Hepatocyte (in vitro differentiated cells): ENCODE results near the gene PLSCR1.

Experiments used
- CTCF ChIP-seq: fragments of 200-600 bp; sonication (generic); IDR thresholded peaks from 2 replicates; pipeline ENCODE4 v1.5.1; 2016; ENCODE audit warnings: antibody characterized with exemption, mild to moderate bottlenecking; ENCODE audit not compliant: poor library complexity
- EZH2 ChIP-seq: fragments of 200-600 bp; sonication (generic); IDR thresholded peaks from 2 replicates; pipeline ENCODE4 v1.6.1; 2016; ENCODE audit warnings: antibody characterized with exemption, mild to moderate bottlenecking, borderline replicate concordance

GRCh38 chr3:146499701-146500100, 44.7 kb downstream of the PLSCR1 start:
- TF ChIP-seq CTCF (no peak), EZH2 (no peak)
